ENCODE measurements around the gene DTNBP1.

DNA sequence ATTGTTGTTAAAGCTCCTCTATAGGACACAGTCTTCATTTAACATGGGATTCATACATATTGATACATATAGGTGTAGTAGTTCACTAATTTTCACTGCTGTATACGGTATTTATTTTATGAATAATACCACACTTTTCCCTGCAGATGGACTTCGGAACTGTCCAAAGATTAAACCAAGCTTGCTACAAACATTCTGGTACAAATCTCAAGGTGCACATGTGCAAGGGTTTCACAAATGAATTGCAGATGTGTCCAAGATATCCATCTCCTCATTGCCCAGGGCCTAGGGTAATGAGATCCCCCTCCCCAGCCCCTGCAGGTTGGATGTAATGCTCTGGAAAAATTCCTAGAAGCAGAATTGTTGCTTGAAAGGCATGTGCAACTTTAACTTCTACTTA, 31.4 kb downstream of the DTNBP1 start:
- TF ChIP-seq CTCF (IDR thresholded peaks at IDR 0.05; ENCODE audit: low read depth, low read length, poor library complexity, severe bottlenecking) = no peak
- TF ChIP-seq EZH2phosphoT487 (IDR thresholded peaks at IDR 0.05; ENCODE audit: borderline replicate concordance, low read length) = no peak
